Measurements from ENCODE around the gene SYNGR4.

DNA sequence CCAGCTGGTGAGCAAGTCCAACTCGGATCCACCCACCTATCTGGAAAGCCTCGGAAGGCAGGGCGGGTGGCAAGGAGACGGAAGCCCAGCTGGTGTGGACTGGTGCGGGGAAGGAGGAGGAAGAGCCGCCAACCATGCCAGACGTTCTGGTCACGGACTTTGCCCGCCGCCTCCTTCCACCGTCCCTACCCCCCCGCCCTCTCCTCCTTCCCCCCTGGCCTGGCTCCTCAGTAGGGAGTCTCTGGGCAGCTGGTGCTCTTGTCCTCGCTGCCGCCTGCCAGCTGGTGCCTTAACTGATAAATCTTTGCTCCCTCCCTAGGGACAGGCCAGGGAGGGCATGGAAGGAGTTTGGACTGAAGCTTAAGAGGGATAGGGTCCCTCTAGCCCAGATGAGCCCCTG is 4.8 kb downstream of the SYNGR4 start:
- TF ChIP-seq POLR2AphosphoS5 (IDR thresholded peaks at IDR 0.05; ENCODE audit: low read depth, low read length) (no peak), JUND (IDR thresholded peaks at IDR 0.05) (no peak), FOSL1 (IDR thresholded peaks at IDR 0.05; ENCODE audit: low read depth) (no peak)
- TF ChIP-seq, protein P1, sequence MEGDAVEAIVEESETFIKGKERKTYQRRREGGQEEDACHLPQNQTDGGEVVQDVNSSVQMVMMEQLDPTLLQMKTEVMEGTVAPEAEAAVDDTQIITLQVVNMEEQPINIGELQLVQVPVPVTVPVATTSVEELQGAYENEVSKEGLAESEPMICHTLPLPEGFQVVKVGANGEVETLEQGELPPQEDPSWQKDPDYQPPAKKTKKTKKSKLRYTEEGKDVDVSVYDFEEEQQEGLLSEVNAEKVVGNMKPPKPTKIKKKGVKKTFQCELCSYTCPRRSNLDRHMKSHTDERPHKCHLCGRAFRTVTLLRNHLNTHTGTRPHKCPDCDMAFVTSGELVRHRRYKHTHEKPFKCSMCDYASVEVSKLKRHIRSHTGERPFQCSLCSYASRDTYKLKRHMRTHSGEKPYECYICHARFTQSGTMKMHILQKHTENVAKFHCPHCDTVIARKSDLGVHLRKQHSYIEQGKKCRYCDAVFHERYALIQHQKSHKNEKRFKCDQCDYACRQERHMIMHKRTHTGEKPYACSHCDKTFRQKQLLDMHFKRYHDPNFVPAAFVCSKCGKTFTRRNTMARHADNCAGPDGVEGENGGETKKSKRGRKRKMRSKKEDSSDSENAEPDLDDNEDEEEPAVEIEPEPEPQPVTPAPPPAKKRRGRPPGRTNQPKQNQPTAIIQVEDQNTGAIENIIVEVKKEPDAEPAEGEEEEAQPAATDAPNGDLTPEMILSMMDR (IDR thresholded peaks at IDR 0.05 in 2 of 3, conservative IDR thresholded peaks at IDR 0.05 in 1 of 3; ENCODE audit: borderline replicate concordance in 1 of 3, insufficient read depth in 1 of 3, low read depth in 2 of 3, low read length in 2 of 3) = no peak
